Stimulated activated naive CD8-positive, alpha-beta T cell treated with anti-CD3 and anti-CD28 coated beads, Interleukin-15, Interleukin-2, amounts not matched to agents 100 U/mL and 50 U/mL, for 24 hours (primary cell): ENCODE measurements around the gene RPS28.
A peak's percentile ranks its signal among the peaks of the same experiment; 100 is the strongest.
"Not testable (repeated sequence)": the region's sequence is repeated elsewhere in the genome, so short reads cannot be mapped to it uniquely, and the experiment has no call there.

Source experiments
- ATAC-seq: fragments of 150-1000 bp; cut with Tn5 transposase; one replicate; pipeline ENCODE4 v1.10.0; 2021
- DNase-seq: peaks from one replicate; pipeline ENCODE4 v3.0.0; 2021

RPS28 gene

DNA sequence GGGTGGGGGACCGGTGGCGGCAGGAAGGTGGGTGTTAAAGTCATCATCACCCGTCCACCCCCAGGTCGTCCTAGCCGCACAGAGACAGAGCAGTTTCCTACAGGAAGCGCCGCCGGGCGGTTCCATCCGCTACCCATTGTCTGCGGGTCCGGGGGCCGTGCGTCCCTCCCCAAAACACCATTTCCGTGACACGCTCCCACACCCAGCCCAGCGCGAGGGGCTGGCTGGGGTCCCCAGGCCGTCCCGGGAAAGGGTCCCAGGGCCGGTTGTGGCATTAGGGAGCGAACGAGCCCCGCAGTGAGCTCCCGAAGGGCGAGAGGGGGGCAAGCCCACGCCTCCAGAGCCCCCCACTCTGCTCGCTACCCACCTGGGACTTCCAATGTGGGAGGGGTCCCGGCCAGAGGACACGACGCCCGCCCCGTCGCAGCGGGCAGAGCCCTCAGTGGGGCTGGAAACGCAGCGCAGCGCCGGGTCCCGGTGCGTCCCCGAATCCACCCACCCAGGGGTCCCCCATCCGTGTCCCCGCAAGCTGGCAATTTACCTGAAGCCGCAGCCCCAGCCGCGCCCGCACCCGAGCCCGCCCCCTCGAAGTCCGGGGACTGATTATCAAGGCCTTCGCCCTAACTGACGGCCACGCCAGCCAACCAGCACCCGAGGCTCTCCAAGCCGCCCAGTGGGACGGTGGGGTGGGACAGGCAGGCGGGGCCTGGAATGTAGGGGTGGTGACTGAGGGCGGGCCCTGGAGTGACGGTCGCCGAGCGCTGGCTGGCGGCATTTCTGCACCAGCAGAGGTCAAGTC, 21.6 kb downstream of the RPS28 start, which contains the start of gene KANK3:
TSS of gene KANK3 (minus strand) at position 579 of the 799 bp plus-strand sequence. CDS start 5,434 bp downstream, outside the sequence.
- ATAC-seq (peak; percentile 100), DNase-seq (peak; percentile 97)

DNA sequence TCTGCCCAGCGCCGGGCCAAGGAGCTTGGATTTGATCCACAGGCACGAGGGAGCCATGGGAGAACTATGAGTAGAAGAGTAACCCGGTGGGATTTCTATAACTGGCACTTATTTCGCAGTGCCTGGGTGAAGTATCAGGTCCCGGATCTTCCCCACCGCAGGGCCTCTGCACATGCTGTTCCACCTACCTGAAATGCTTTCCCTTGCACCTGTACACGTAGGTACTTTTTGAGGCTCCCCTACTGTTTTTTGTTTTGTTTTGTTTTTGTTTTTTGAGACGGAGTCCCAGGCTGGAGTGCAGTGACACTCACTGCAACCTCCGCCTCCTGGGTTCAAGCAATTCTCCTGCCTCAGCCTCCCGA, 22.2 kb downstream of the RPS28 start:
- DNase-seq, result no peak
- ATAC-seq, result peak; percentile 8

DNA sequence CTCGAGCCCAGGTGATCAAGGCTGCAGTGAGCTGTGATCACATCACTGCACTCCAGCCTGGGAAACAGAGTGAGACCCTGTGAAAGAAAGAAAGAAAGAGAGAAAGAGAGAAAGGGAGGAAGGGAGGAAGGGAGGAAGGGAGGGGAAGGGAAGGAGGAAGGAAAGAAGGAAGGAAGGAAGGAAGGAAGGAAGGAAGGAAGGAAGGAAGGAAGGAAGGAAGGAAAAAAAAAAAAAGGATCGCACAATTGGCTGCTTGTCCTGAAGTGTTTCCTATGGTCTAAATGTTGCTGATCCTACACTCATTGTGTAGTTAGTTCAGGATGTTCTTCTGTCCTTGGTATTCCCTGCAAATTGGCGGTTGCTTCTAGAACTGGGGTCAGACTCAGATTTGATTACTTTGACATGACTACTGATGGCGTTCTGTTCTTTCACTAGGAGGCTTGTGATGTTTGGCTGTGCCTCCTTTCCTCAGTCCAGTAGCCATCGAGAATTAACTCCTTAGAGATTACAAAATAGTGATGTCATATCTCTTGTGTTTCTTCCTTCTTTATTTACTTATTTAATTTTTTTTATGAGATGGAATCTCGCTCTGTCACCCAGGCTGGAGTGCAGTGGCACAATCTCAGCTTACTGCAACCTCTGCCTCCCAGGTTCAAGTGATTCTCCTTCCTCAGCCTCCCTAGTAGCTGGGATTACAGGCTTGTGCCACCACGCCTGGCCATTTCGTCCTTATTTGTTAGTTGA, 28.5 kb downstream of the RPS28 start:
- not testable (repeated sequence) for ATAC-seq

DNA sequence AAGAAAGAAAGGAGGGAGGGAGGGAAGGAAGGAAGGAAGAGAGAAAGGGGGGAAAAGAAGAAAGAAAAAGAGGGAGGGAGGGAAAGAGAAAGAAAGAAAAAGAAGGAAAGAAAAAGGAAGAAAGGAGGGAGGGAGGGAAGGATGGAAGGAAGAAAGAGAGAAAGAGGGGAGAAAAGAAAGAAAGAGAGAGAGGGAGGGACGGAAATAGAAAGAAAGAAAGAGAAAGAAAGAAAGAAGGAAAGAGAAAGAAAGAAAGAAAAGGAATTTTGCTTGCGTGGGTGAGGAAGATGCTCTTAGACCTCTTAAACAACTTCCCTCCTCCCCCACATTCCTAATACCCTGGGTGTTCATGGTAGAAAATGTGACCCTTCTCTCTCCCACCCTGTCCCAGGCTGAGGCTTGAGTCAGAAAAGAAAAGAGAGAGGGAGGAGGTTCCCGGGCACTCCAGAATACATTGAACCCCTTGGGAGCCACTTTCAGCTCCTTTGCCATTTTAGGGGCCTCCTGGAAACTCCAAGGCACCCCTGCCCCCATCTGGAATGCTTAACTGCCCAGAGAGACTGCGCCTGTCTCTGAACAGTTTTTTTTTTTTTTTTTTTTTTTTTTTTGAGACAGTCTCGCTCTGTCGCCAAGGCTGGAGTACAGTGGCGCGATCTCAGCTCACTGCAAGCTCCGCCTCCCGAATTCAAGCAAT, 31.0 kb downstream of the RPS28 start:
- DNase-seq, result no peak
- ATAC-seq, result no peak

More for the DNA sequence above, 28.5 kb downstream of the RPS28 start:
- DNase-seq, result not testable (repeated sequence)

DNA sequence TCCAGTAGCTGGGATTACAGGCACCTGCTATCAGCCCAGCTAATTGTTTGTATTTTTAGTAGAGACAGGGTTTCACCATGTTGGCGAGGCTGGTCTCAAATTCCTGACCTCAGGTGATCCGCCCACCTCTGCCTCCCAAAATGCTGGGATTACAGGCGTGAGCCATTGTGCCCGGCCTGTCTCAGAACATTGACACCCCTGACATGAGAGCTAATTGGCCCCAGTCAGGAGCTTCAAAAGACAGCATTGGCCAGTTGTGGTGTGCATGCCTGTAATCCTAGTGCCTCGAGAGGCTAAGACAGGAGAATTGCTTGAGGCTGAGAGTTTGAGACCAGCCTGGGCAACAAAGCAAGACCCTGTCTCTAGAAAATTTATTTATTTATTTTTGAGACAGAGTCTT, 31.5 kb downstream of the RPS28 start:
- DNase-seq, ATAC-seq: not testable (repeated sequence)

DNA sequence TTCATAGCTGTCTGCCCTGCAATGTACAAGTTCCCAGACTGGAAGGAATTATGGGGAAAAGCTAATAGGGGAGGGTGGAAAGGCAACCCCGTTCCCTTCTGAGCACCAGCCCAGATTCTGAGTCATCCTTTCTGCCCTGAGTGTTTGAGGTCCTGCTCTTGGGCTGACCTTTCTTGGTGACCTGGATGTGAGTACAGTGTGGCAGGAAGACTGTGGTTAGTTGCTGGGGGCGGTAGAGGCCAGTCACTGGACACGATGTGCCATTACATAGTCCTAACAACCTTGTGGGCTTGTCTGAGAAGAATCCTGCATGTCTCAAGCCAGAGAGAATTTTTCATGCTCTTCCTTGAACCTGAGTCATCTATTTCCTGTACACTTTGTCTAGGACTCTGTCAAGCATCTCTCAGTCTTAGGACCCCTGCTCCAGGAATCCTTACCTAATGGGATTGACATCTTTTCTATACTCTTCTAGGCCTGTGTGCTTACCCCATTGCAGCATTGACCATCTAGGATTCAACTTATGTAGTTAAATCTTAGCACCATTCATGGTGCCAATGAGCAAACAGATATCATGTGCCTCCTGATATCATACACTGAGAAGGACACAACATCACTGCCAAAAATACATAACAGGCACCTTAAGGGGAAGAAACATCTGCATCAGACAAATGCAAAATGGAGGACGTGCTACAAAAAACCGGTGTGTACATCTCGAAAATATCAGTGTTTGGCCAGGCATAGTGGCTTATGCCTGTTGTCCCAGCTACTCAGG, 34.5 kb downstream of the RPS28 start:
- ATAC-seq (peak; percentile 69), DNase-seq (no peak)

DNA sequence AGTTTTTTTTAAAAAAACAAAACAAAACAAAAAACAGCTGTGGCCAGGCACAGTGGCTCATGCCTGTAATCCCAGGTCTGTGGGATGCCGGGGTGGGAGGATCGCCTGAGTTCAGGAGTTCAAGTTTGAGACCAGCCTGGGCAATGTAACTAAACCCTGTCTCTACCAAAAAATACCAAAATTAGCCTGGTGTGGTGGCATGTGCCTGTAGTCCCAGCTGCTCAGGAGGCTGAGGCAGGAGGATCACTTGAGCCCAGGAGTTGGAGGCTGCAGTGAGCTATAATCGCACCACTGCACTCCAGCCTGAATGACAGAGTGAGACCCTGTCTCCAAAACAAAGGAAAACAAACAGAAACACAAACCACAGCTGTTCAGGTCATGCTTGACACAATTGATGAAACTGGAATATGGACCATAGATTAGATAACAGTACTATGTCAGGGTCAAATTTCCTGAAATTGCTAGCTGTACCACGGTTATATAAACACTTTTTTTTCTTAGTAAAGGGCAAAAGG, 35.8 kb downstream of the RPS28 start:
- no peak for DNase-seq
- no peak for ATAC-seq

DNA sequence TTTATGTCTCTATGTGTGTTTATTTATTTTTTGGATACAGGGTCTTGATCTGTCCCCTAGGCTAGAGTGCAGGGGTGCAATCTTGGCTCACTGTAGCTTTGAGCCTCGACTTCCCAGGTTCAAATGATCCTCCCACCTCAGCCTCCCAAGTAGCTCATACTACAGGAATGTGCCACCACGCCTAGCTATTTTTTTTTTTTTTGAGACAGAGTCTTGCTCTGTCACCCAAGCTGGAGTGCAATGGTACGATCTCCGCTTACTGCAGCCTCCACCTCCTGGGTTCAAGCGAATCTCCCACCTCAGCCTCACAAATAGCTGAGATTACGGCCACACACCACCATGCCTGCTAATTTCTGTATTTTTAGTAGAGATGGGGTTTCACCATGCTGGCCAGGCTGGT, 37.7 kb downstream of the RPS28 start:
- no peak for ATAC-seq

DNA sequence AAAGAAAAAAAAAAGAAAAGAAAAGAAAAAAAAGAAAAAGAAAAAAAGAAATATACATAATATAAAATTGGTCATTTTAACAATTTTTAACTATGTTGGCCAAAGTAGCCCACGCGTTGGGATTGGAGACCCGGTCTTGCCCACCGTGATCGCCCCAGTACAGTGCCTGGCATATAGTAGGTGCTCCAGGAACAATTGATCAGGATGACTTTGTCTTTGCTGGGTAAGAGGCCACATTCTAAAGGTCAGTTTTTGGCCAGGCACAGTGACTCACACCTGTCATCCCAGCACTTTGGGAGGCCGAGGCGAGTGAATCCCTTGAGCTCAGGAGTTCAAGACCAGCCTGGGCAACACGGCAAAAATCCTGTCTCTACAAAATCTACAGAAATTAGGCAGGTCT, 38.9 kb downstream of the RPS28 start:
- ATAC-seq (no peak), DNase-seq (no peak)

More for the DNA sequence above, 37.7 kb downstream of the RPS28 start:
- DNase-seq, result no peak

DNA sequence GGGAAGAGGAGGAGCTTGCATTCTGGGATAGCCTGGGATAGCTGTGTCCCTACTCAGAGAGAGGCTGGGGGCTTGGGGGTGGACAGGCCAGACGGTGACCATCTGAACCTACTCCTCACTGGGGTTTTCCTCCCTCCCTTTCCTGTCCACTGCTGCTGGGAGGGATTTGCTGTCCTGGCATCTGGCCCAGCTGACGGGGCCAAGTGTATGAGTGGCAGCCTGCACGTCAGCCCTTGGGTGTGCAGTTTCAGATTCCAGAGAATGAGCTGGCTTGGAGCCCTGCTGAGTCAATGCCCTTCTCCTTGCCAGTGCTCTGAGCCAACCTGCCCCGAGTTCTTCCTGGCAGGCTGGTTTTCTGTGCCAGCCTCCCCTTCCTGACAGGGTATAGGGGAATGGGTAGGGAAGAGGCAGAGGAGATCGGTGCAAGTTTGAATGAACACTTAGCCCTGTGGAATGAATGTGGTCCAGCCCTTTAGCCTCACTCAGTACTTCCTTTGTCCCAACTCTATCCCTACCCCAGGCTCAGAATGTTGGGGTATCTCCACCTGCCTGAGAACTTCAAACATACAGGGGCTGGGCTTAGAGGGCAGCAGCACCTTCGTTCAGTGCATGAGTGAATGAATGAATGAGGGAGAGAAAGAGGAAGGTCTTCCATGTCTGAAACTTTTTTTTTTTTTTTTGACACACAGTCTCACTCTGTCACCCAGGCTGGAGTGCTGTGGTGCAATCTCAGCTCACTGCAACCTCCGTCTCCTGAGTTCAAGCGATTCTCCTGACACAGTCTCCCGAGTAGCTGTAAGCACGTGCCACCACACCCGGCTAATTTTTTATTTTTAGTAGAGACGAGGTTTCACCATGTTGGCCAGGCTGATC, 40.9 kb downstream of the RPS28 start:
- ATAC-seq (peak; percentile 53), DNase-seq (peak; percentile 59)

DNA sequence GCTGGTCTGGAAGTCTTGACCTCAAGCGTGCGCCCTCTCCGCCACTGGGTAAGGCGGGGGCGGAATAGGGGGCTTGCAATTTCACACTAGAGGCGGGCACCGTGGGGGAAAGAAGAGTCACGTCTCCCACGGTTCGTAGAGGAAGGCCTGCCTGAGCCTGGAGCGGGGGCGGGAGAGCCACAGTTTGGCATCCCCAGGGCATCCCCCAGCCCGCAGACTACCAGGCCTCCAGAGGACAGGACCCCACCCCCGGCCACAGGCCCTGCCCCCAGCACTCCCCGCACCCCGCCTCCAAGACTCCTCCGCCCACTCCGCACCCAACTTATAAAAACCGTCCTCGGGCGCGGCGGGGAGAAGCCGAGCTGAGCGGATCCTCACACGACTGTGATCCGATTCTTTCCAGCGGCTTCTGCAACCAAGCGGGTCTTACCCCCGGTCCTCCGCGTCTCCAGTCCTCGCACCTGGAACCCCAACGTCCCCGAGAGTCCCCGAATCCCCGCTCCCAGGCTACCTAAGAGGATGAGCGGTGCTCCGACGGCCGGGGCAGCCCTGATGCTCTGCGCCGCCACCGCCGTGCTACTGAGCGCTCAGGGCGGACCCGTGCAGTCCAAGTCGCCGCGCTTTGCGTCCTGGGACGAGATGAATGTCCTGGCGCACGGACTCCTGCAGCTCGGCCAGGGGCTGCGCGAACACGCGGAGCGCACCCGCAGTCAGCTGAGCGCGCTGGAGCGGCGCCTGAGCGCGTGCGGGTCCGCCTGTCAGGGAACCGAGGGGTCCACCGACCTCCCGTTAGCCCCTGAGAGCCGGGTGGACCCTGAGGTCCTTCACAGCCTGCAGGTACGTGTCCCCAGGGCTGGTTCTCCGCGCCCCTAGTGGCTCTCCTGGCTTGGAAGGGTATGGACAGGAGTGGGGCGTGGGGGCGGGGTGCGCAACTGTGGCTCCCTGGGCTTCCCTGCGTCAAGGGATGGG, 42.8 kb downstream of the RPS28 start, which contains the start of gene ANGPTL4:
TSS of gene ANGPTL4 (plus strand) at position 353 of the 969 bp plus-strand sequence. CDS start at position 520, 167 bp downstream.
- DNase-seq (peak; percentile 81), ATAC-seq (peak; percentile 80)

DNA sequence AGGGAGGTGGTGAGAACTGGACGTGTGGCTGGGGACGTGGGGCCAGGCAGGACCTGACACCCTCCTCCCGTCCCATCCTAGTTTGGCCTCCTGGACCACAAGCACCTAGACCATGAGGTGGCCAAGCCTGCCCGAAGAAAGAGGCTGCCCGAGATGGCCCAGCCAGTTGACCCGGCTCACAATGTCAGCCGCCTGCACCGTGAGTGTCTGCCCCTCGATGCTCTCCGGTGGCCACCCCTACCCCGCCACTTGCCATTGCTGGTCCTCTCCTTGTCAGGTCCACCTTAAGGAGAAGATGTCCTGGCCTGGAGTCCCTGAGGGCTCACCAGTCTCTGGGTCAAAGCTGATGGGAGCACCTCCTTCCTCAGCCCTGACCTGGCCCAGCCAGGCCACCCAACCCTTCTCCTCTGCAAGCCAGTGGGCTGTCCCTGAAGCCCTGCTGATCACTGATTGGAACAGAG, 44.9 kb downstream of the RPS28 start:
- DNase-seq (no peak), ATAC-seq (no peak)

DNA sequence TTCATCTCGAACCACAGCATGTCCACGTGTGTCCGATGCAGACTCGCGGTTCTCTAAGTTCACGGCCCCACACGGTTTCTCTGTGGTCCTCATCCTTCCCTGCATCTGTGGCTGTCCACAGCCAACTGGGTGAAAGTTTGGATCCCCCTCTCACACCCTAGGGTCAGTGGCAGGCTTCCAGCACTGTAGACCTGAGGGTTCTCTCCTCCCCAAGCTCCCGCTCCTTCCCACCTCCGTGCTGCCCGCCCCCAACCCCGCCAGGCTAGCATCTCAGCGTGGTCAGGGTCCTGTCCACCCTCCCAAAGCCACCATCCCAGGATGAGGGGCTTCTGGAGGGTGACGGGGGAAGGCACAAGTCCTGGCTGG, 45.6 kb downstream of the RPS28 start:
- DNase-seq (no peak), ATAC-seq (no peak)

DNA sequence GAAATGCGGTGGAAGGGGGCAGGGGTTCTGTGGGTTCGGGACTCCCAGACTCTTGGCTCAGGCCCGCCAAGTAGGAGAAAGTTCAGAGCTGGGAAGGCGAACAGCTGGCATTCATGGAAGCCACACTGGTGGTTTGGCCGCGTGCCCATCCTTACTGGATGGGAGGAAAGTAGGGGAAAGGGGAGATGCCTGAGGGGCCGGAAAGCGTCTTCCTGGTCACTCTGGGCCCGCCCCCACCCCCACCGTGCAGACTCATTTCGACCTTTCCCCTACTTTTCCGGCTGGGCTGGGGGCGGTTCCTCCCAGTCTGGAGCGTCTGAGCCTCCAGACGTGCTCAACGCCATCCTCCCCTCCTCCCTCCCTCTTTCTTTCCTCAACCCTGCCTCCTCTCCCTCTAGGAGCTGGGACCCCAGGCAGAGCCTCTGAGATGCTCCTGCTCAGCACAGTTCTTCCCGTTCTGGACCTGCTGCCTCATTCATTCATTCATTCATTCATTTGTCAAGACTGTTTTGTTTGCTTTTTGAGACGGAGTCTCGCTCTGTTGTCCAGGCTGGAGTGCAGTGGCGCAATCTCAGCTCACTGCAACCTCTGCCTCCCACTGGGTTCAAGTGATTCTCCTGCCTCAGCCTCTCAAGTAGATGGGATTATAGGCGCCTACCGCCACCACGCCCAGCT, 46.2 kb downstream of the RPS28 start:
- ATAC-seq (no peak), DNase-seq (no peak)

DNA sequence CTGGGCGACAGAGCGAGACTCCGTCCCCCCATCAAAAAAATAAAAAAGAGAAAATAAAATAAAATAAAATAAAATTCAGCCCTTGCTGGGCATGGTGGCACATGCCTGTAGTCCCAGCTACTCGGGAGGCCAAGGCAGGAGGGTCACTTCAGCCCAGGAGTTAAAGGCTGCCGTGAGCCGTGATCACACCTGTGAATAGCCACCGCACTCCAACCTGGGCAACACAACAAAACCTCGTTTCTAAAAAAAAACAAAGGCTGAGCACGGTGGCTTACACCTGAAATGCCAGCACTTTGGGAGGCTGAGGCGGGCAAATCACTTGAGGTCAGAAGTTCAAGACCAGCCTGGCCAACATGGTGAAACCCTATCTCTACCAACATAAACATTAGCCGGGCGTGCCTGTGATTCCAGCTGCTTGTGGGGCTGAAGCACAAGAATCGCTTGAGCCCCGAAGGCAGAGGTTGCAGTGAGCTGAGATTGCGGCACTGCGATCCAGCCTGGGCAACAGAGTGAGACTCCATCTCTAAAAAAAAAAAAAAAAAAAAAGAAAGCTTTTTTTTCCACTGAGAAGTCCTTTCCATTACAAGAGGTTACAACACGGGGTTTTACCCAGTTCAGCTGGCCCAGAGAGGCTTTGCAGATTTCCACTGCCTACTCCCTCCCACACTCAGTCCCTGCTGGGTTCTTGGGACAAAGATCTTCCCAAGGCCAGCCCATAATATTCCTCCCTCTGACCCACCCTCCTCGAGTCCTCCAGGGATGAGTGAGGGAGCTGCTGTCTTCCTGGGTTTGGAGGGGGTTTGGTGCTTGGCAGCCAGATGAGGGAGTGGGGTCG, 49.1 kb downstream of the RPS28 start:
- DNase-seq (no peak), ATAC-seq (no peak)

DNA sequence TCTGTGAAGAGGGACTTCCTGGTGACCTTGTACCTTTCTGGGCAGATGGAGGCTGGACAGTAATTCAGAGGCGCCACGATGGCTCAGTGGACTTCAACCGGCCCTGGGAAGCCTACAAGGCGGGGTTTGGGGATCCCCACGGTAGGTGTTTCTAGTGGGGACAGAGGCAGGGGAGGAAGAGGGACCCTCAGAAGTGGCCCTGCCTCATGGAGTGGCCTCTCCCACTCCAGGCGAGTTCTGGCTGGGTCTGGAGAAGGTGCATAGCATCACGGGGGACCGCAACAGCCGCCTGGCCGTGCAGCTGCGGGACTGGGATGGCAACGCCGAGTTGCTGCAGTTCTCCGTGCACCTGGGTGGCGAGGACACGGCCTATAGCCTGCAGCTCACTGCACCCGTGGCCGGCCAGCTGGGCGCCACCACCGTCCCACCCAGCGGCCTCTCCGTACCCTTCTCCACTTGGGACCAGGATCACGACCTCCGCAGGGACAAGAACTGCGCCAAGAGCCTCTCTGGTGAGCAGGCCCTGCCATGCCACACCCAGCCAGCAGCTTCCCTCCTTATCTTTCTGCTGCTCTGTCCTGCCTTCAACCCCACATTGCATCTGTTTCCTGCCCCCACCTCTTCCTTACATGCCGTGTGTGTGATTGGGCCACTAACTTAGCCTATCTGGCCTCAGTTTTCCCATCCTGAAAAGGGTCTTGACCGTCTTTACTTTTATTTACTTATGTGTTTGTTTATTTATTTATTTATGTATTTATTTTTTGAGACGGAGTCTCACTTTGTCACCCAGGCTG, 49.9 kb downstream of the RPS28 start:
- DNase-seq (no peak), ATAC-seq (no peak)
